A673 (cell line): ENCODE data around the gene IER3.

Experiments
- EZH2 ChIP-seq: fragments of 200-600 bp; sonication (generic); IDR thresholded peaks from 2 replicates; pipeline ENCODE4 v1.6.1; 2017; ENCODE audit warnings: borderline replicate concordance, low read depth, mild to moderate bottlenecking, mixed read lengths, antibody characterized with exemption, low read length; ENCODE audit not compliant: poor library complexity, severe bottlenecking
- TF ChIP-seq, protein P1 (sequence below): fragments of 300-800, 200-600 bp; sonication (generic); conservative IDR thresholded peaks from 2 replicates; pipeline ENCODE4 v1.5.1; 2017; ENCODE audit warnings: low read depth, mild to moderate bottlenecking, antibody characterized with exemption, low read length, moderate library complexity, mixed read lengths

DNA sequence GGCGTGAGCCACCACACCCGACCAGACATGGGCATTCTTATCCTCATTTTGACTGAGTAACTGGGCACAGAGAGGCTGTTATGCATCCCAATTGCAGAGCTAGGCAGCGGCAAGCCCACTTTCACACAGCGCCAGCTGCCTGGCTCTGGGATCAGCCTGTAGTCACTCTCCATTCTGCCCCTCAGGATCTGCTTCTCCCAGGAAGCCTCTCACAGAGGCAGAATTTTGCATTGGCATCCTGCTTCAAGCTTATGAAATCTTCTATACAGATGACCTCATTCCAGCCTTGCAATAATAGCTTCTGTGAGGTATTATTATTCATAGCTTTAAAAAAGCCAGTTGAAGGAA is 37.0 kb upstream of the IER3 start:
- TF ChIP-seq, protein P1, sequence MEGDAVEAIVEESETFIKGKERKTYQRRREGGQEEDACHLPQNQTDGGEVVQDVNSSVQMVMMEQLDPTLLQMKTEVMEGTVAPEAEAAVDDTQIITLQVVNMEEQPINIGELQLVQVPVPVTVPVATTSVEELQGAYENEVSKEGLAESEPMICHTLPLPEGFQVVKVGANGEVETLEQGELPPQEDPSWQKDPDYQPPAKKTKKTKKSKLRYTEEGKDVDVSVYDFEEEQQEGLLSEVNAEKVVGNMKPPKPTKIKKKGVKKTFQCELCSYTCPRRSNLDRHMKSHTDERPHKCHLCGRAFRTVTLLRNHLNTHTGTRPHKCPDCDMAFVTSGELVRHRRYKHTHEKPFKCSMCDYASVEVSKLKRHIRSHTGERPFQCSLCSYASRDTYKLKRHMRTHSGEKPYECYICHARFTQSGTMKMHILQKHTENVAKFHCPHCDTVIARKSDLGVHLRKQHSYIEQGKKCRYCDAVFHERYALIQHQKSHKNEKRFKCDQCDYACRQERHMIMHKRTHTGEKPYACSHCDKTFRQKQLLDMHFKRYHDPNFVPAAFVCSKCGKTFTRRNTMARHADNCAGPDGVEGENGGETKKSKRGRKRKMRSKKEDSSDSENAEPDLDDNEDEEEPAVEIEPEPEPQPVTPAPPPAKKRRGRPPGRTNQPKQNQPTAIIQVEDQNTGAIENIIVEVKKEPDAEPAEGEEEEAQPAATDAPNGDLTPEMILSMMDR, result no peak
- no peak for TF ChIP-seq EZH2
